BLaER1 (cell line): ENCODE results near the gene UBR2.
"Not testable (repeated sequence)": the region's sequence is repeated elsewhere in the genome, so short reads cannot be mapped to it uniquely, and the experiment has no call there.

ENCODE experiments used
- H3K27ac ChIP-seq: shearing (Covaris generic); formaldehyde crosslinking; 2 replicates; pipeline ENCODE4 v1.8.1; 2022
- H3K27me3 ChIP-seq: shearing (Covaris generic); formaldehyde crosslinking; 2 replicates; pipeline ENCODE4 v1.8.1; 2022
- H3K36me3 ChIP-seq: shearing (Covaris generic); formaldehyde crosslinking; 2 replicates; pipeline ENCODE4 v1.8.1; 2022
- H3K4me1 ChIP-seq: shearing (Covaris generic); formaldehyde crosslinking; 2 replicates; pipeline ENCODE4 v1.8.1; 2022
- H3K4me2 ChIP-seq: shearing (Covaris generic); formaldehyde crosslinking; 2 replicates; pipeline ENCODE4 v1.8.1; 2022
- H3K4me3 ChIP-seq: shearing (Covaris generic); formaldehyde crosslinking; 2 replicates; pipeline ENCODE4 v1.8.1; 2022
- H3K9ac ChIP-seq: shearing (Covaris generic); formaldehyde crosslinking; 2 replicates; pipeline ENCODE4 v1.8.1; 2022
- H3K9me3 ChIP-seq: shearing (Covaris generic); formaldehyde crosslinking; 2 replicates; pipeline ENCODE4 v1.8.1; 2022
- H4K20me1 ChIP-seq: shearing (Covaris generic); formaldehyde crosslinking; 2 replicates; pipeline ENCODE4 v1.8.1; 2022
- Cebpa-rat ChIP-seq: shearing (Covaris generic); IDR thresholded peaks from 2 replicates; pipeline ENCODE4 v1.8.1; 2022

The UBR2 gene

DNA sequence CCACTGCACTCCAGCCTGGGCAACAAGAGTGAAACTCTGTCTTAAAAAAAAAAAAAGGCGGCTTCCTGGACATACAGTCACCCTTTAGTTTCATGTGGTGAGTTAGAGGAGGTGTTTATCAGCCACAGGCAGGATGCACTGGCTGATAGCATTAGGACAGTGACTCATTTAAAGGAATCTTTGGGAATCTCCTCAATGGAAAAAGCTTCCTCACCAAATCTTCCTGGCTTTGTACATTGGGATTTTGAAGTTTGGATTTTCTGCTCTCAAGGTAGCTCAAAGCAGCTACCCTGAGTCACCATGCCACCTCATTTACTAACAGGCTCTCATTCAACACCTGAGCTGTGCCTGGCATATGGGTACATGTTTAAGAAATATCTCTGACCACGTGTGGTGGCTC is 138.4 kb downstream of the UBR2 start:
- H4K20me1 ChIP-seq: no peaks in the 10 kb centered on the region
- H3K9me3 ChIP-seq: no peaks in the 10 kb centered on the region
- no peak overlapping the region for H3K4me3 ChIP-seq
- 0 out of 2 replicates have a peak, but pooled peaks cover 5% of the 10 kb centered on the region for H3K4me1 ChIP-seq
- H3K9ac ChIP-seq: no peak overlapping the region
- no peak overlapping the region for H3K4me2 ChIP-seq
- H3K27ac ChIP-seq: no peak overlapping the region
- no peak for TF ChIP-seq Cebpa-rat
- H3K27me3 ChIP-seq: no peaks in the 10 kb centered on the region
- no peaks in the 10 kb centered on the region for H3K36me3 ChIP-seq

DNA sequence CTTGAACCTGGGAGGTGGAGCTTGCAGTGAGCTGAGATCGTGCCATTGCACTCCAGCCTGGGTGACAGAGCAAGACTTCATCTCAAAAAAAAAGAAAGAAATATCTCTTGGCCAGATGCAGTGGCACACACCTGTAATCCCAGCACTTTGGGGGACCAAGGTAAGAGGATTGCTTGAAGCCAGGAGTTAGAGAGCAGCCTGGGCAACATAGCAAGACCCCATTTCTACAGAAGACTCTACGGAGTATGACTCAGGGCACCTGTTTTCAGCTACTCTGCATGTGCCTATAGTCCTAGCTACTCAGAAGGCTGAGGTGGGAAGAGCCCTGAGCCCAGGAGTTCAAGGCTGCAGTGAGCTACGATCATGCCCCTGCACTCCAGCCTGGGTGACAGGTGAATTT is 139.0 kb downstream of the UBR2 start:
- not testable (repeated sequence) for H3K9ac ChIP-seq, H3K4me1 ChIP-seq, H3K27me3 ChIP-seq, H3K9me3 ChIP-seq, H3K4me3 ChIP-seq, H4K20me1 ChIP-seq, H3K27ac ChIP-seq, H3K4me2 ChIP-seq, H3K36me3 ChIP-seq

DNA sequence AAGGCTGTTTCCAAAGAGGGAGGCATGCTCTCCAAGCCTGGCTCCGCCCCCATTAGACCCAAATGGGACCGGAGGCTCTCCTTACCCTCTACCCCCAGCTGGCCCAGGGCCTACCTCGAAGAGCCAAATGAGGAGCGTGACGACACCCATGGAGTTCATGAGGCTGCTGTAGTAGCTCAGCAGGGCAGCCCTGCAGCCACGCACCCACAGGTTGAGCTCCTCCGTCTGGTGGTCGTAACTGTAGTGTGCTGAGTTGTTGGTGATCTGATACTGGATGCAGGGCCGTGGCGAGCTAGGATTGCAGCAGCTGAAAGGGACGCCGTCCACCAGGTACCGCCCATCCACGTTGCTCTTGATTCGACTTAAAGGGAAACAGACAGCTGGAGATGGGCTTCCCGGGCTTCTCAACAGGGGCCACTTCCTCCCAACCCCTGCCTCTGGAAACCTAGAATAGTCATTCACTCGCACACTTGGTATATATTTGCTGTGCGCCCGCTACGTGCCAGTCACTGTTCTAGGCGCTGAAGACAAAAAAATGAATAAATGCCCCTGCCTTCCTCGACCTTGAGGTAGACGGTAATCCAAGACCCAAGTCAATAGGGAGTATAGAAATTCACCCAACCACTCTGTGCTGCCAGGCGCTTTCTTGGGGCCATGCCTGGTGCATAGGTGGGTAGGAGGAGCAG is 140.6 kb downstream of the UBR2 start:
- Histone ChIP-seq H3K27me3 (no peaks in the 10 kb centered on the region), H3K4me3 (no peak overlapping the region), H3K9ac (no peak overlapping the region), H4K20me1 (no peaks in the 10 kb centered on the region), H3K4me1 (0 out of 2 replicates have a peak, but pooled peaks cover 5% of the 10 kb centered on the region), H3K27ac (no peak overlapping the region), H3K4me2 (no peak overlapping the region), H3K36me3 (no peaks in the 10 kb centered on the region), H3K9me3 (no peaks in the 10 kb centered on the region)
- TF ChIP-seq Cebpa-rat: no peak

DNA sequence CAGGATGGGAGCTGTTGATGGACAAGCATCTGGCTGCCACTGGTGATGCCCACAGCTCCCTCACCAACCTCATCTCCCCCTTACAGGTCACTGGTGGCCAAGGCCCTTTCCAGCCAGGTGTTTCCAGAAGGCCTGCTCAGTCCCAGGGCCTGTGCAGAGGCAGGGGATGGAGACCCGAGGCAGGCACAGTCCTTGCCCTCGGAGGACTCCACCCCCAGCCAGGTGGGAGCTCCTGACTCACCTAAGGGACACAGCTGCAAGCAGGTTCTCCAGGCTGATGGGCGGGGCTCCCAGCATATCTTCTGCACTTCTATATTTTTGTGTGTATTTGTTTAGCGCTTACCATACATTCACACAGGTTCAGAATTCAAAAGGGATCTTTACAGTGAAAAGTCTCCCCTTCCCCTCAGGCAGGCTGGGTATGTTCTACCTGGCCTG is 141.1 kb downstream of the UBR2 start:
- no peak overlapping the region for H3K27ac ChIP-seq
- no peaks in the 10 kb centered on the region for H3K36me3 ChIP-seq
- no peaks in the 10 kb centered on the region for H3K27me3 ChIP-seq
- no peak for TF ChIP-seq Cebpa-rat
- no peaks in the 10 kb centered on the region for H4K20me1 ChIP-seq
- H3K9me3 ChIP-seq: no peaks in the 10 kb centered on the region
- no peak overlapping the region for H3K4me2 ChIP-seq
- H3K4me1 ChIP-seq: 0 out of 2 replicates have a peak, but pooled peaks cover 6% of the 10 kb centered on the region
- H3K9ac ChIP-seq: no peak overlapping the region
- H3K4me3 ChIP-seq: no peak overlapping the region

DNA sequence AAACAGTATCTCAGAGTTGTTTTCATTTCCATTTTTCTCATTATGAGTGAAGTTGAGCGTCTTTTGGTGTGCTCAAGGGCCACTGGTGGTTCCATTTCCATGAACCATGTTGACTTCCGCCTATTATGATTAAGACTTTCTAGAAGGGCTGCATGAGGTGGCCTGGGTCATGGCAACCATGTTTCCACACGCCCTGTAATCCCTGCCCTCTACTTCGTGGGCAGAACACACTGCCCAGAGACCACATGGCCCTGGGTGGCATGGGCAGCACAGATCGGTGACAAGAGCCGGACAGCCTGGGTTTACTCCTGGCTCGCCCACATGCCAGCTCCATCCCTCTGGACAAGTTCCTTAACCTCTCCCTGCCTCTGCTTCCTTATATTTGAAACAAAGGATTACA is 143.8 kb downstream of the UBR2 start:
- no peak overlapping the region for H3K27ac ChIP-seq
- H3K4me2 ChIP-seq: no peak overlapping the region
- H3K4me3 ChIP-seq: no peak overlapping the region
- no peak for TF ChIP-seq Cebpa-rat
- peaks cover 11% of the 10 kb centered on the region; the same call in 1 of the 2 replicates for H3K4me1 ChIP-seq
- no peaks in the 10 kb centered on the region for H3K36me3 ChIP-seq
- H3K9ac ChIP-seq: no peak overlapping the region
- H4K20me1 ChIP-seq: no peaks in the 10 kb centered on the region
- peaks cover 7% of the 10 kb centered on the region; the same call in 1 of the 2 replicates for H3K9me3 ChIP-seq
- no peaks in the 10 kb centered on the region for H3K27me3 ChIP-seq

DNA sequence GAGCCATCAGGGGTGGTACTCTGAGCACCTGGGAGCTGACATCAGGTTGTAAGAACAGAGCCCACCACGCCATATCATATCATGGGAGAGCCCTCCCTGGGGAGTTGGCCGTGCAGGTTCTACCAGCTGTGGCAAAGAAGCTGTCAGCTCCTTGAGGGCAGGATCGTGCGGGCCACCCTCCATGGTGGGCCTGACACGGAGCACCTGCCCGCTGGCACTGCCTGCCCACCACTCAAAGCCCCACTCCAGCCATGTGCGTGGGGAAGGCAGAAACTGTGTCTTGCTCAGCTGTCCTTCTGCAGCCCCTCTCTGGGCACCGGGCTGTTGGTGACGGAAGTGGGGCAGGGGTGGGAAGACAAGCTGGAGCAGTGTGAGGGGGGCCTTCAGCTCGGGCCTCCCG is 144.3 kb downstream of the UBR2 start:
- H3K9me3 ChIP-seq: peaks cover 7% of the 10 kb centered on the region; the same call in 1 of the 2 replicates
- no peaks in the 10 kb centered on the region for H3K27me3 ChIP-seq
- H3K4me1 ChIP-seq: peaks cover 11% of the 10 kb centered on the region; the same call in 1 of the 2 replicates
- H3K9ac ChIP-seq: no peak overlapping the region
- H3K4me3 ChIP-seq: no peak overlapping the region
- no peak overlapping the region for H3K4me2 ChIP-seq
- H3K36me3 ChIP-seq: no peaks in the 10 kb centered on the region
- no peak overlapping the region for H3K27ac ChIP-seq
- TF ChIP-seq Cebpa-rat: no peak
- H4K20me1 ChIP-seq: no peaks in the 10 kb centered on the region

DNA sequence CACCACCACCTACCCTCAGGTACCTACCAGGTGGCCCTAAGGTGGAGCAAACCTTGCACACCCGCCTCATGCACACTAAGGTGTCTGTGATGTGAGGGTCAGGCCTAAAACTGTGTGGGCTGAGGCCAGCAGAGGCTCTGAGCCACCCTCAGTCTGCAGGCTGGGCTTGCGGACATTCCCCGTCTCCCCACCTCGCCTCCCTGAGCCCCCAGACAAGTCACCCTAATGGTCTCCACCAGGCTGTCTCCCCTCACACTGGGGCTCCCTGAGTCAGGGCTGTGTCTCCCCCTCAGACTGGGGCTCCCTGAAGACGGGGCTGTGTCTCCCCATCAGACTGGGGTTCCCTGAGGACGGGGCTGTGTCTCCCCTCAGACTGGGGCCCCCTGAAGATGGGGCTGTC is 146.0 kb downstream of the UBR2 start:
- peaks cover 7% of the 10 kb centered on the region; the same call in 1 of the 2 replicates for H3K9me3 ChIP-seq
- peaks cover 17% of the 10 kb centered on the region for H3K4me1 ChIP-seq
- H3K4me3 ChIP-seq: no peak overlapping the region
- no peaks in the 10 kb centered on the region for H4K20me1 ChIP-seq
- H3K27ac ChIP-seq: no peak overlapping the region
- no peaks in the 10 kb centered on the region for H3K27me3 ChIP-seq
- no peak overlapping the region for H3K4me2 ChIP-seq
- H3K9ac ChIP-seq: no peak overlapping the region
- no peaks in the 10 kb centered on the region for H3K36me3 ChIP-seq
- TF ChIP-seq Cebpa-rat: no peak

DNA sequence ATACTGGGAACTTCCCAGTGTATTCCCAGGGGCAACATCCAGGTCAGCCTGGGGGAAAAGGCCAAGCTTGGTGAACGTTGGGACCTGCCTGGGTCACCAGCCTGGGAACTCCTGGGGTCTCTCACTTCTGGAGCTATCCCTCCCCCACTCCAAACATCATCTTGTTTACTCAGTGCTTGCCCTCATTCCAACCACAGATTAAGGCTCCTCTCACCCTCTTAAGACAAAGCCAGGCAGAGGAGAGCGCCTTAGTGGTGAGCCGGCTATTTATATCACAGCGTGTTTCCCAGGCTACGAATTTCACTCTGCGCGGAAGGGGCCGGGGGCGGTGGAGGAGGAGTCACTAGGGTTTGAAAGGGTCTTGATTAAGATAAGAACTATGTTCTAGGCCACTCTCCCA is 146.5 kb downstream of the UBR2 start:
- no peak overlapping the region for H3K27ac ChIP-seq
- TF ChIP-seq Cebpa-rat: no peak
- peaks cover 7% of the 10 kb centered on the region; the same call in 1 of the 2 replicates for H3K9me3 ChIP-seq
- no peak overlapping the region for H3K9ac ChIP-seq
- peaks cover 21% of the 10 kb centered on the region for H3K4me1 ChIP-seq
- no peaks in the 10 kb centered on the region for H3K36me3 ChIP-seq
- H3K27me3 ChIP-seq: no peaks in the 10 kb centered on the region
- H4K20me1 ChIP-seq: no peaks in the 10 kb centered on the region
- no peak overlapping the region for H3K4me3 ChIP-seq
- no peak overlapping the region for H3K4me2 ChIP-seq

DNA sequence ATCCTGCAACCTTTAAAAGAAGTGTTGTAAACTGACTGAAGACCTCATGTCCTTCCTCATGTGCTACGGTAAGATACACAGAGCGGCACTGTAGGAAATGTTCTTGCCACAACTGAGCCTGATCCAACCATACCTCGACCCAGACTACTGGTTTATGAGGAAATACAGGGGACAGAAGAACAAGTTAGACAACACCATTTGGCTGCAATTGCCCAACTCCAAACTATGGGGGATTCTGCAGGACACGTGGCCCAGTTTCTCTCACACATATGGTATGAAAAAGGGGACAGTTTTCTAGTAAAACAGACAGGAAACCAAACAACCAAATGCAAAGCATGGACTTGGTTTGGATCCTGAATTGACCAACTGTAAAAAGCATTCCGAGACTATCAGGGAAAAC is 148.1 kb downstream of the UBR2 start:
- peaks cover 7% of the 10 kb centered on the region; the same call in 1 of the 2 replicates for H3K9me3 ChIP-seq
- H3K9ac ChIP-seq: no peak overlapping the region
- peaks cover 17% of the 10 kb centered on the region for H3K4me1 ChIP-seq
- no peaks in the 10 kb centered on the region for H3K27me3 ChIP-seq
- TF ChIP-seq Cebpa-rat: no peak
- H3K4me3 ChIP-seq: no peak overlapping the region
- H3K27ac ChIP-seq: no peak overlapping the region
- no peak overlapping the region for H3K4me2 ChIP-seq
- H3K36me3 ChIP-seq: no peaks in the 10 kb centered on the region
- no peaks in the 10 kb centered on the region for H4K20me1 ChIP-seq

DNA sequence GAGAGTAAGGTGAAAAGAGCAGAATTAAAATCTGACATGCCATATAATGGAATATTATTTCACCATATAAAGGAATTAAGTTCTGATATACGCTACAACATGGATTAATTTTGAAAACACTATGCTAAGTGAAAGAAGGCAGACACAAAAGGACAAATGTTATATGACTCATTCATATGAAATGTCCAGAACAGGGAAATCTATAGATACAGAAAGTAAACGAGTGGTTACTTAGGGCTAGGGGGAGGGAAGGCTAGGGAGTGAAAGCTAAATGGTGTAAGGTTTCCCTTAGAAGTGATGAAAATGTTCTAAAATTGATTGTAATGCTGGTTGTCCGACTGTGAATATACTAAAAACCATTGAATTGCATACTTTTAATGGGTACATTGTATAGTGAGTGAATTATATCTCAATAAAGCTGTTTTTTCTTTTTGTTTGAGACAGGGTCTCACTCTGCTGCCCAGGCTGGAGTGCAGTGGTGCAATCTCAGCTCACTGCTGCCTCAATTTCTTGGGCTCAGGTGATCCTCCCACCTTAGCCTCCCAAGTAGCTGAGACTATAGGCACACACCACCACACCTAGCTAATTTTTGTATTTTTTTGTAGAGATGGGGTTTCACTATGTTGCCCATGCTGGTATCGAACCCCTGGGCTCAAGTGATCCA is 150.4 kb downstream of the UBR2 start:
- peak overlapping the region; percentile 39 for H3K4me2 ChIP-seq
- H3K27ac ChIP-seq: no peak overlapping the region
- H3K4me3 ChIP-seq: no peak overlapping the region
- H3K27me3 ChIP-seq: no peaks in the 10 kb centered on the region
- no peak overlapping the region for H3K9ac ChIP-seq
- no peaks in the 10 kb centered on the region for H3K36me3 ChIP-seq
- TF ChIP-seq Cebpa-rat: no peak
- peaks cover 7% of the 10 kb centered on the region; the same call in 1 of the 2 replicates for H3K9me3 ChIP-seq
- H4K20me1 ChIP-seq: no peaks in the 10 kb centered on the region
- H3K4me1 ChIP-seq: peaks cover 16% of the 10 kb centered on the region
